ENCODE results near the gene CHEK1.

DNA sequence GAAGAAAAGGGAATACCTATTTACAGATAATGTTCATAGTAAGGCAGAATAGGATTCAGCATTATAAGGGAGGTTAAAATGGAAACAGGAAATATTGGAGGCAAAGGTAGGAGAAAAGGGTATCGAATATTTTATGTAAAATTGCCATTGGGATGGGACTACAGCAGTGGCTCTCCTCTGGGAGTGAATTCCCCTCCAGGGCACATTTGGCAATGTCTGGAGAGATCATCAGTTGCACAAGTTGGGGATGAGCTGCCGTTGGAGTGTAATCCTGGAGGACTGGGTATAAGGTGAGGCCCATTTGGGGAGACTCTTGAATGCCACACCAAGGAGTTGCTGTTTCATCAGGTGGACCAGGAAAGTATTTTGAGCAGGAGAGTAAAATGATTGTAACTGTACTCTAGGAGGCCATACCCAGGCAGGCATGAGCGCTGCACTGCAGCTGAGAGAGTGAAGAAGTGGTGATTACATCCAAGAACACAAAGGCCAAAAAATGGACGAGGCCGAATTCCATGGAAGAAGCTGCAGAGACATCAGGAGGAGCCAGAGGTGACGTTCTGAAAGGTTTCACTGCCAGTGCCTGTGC is 64.4 kb downstream of the CHEK1 start:
- TF ChIP-seq RFX5 (IDR thresholded peaks at IDR 0.05; ENCODE audit: low read depth, low read length) (no peak), POLR2A (IDR thresholded peaks at IDR 0.05; ENCODE audit: low read depth, low read length) (no peak), CTCF (conservative IDR thresholded peaks at IDR 0.05; ENCODE audit: low read depth, low read length) (no peak), USF2 (IDR thresholded peaks at IDR 0.05; ENCODE audit: low read depth, low read length) (no peak), RAD21 (IDR thresholded peaks at IDR 0.05; ENCODE audit: low read length) (no peak), MAZ (IDR thresholded peaks at IDR 0.05; ENCODE audit: borderline replicate concordance, low read depth, low read length) (no peak), MAFK (IDR thresholded peaks at IDR 0.05; ENCODE audit: low read depth, low read length) (no peak), BHLHE40 (IDR thresholded peaks at IDR 0.05; ENCODE audit: low read depth, low read length) (no peak)

All from IMR-90 (cell line).